ENCODE results near the gene CAMTA1.

CAMTA1 gene

DNA sequence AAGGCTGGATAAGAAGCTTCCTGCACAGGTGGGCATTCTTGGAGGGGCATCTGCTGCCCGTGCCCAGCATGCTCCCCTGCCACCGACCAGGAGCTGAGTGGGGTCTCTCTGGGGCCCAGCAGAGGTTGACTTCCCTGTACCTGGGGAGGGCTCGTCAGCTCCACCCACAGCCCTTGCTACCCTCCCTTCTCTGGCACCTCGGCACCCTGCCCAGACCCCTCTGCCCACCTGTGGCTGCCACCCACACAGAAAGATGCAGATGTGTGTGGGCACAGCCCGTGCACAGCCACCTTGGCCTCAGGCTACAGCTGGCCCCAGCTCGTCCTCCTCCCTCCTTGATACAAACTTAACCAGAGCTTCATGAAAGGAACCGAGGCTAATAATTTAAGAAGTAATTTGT lies 744.7 kb downstream of the CAMTA1 start:
- DNase-seq (ENCODE audit: low read depth, low spot score), result no peak

DNA sequence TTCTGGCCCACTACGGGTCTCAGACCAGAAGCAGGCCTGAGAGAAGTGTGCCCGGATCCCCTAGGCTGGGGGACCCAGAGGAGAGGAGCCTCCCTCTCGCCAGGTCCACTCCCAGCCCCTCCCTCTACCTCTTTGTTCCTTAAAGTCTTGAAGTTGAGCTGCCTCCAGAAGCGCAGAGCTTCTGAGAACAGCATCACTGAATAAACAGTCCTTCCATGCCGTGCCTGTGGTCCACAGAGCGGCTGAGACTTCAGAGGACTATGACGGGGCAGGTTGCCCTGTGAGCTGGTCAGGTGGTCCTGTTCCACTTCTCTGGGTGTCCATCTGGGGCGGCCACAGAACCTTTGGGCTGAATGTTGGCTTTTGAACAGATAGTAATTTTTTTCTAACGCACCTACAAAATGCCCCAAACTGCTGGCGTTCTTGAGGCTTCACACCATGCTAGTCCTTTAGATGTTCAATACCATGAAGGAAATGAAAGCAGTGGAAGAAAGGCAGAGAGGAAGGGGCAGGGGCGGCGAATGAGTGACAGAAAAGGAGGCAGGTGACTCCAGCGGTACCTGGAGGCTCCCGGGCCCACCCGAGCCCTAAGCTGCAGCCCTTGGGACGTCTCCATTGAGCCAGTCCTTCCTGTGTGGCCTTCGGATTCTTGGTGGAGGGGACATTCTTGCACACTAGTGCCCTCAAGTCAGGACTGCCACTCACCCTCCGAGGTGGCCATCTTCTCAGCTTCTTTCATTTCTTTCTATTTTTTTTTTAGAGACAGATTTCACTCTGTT lies 746.5 kb downstream of the CAMTA1 start:
- no peak for DNase-seq (ENCODE audit: low read depth, low spot score)

DNA sequence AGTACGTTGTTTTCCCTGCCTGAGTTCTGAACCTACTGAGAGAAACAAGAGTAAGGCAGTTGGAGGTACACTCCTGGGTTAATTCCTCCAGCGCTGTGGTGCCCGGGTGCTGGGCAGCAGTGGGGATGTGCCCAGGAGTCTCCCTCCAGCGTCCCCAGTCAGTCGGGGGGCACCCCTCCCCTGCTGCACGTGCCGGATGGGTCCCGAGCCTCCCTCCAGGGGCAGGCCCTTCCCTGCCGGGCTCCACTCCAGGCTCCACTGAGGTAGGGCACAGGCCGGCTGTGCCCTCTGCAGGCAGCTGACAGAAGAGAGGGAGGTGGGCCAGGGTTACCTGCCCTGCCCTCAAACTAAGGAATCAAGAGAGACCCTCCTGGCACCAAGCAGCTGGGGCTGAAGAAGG lies 747.8 kb downstream of the CAMTA1 start:
- DNase-seq (ENCODE audit: low read depth, low spot score), result no peak

DNA sequence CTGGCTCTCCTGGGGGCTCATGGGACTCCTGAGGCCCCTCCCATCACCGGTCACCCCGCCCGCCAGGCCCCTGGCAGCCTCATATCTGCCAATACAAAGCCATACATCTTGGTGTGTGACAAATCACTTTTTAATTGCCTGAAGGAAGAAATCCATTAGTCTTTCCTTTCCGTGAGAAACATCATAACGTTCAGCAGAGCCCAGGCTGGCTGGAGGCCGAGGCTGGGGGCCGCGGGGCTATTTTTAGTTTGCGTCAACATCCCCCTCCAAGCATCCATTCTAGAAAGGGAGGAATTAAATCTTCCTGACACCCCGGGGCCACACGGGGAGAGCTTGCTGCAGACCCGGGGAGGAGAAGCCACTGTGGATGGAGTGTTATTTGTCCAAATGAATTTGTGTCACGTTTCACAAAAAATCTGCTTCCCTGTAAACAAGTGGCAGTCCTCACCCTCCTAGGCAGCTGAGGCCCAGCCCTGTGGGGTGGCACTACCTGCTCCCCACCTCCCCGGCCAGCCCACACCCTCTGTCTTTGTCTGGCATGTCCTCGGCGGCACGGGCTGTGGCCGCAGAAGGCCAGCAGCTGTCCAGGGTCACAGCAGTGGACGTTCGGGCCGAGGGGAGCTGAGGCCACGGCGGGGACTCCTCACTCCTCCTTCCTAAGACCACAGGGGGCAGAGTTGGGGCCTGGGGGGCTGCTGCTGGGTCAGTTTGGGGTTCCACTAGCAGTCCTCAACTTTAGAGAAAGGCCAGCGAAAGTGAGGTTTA lies 749.0 kb downstream of the CAMTA1 start:
- no peak for DNase-seq (ENCODE audit: low read depth, low spot score)

DNA sequence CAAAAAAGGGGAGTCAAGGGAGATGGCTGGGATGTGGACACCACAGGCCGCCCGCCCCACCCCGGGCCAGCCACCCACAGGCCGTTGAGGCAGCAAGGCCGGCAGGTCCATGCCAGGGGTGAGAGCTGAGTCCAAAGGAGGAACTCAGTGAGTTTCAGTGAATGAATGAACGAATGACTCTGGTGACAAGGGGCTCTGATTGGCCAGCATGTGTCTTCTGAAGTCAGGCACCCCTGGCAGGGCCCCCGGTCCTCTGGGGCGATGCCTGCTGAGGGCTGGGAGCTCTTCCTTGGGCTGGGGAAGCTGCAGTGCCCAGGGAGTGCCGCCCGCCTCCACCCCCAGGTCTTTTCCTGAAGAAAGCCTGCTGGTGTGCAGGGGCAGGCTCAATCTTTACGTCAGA lies 749.8 kb downstream of the CAMTA1 start:
- DNase-seq (ENCODE audit: low read depth, low spot score), result no peak

DNA sequence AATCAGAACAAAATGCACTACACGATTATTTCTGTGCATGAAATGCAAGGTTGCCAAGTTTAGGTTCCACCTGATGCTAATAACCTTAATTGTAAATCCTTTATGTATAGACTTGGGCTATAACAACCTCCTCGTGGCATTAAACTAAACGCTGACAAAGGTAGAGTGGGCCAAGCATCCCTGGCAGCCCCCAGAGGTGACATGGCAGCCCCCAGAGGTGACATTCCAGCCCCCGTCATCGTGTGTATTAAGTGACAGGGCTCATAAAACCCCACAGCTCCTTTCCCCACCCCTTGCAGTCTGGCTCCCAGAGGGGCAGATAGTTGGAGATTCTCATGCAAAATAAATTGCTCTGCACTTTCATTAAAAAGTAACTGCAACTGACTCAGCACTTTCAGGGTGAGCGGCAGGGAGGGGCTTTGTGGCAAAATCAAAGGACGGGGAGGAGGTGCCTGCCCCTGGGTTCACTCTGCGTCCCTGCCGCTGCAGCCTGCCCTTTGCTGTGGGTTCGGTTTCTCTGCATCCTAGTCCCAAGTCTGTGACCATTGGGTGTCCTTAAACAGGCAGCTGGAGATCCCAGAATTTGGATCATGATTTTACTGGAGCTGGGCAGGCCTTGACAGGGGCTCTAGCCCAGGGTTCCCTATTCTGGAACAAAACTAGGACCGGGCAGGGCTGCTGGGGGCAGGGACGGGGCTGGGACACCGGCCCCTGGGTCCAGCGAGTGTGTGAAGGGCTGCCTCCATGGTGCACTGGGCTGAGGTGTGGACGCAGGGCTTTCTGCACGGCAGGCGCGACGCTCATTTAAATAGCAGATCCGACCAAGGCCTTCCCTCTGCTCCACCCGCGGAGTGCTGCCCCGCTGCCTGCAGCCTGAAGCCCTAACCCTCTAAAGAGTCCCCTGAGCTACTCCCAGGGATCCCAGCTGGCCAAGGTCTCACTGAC lies 751.0 kb downstream of the CAMTA1 start:
- DNase-seq (ENCODE audit: low read depth, low spot score), result no peak

DNA sequence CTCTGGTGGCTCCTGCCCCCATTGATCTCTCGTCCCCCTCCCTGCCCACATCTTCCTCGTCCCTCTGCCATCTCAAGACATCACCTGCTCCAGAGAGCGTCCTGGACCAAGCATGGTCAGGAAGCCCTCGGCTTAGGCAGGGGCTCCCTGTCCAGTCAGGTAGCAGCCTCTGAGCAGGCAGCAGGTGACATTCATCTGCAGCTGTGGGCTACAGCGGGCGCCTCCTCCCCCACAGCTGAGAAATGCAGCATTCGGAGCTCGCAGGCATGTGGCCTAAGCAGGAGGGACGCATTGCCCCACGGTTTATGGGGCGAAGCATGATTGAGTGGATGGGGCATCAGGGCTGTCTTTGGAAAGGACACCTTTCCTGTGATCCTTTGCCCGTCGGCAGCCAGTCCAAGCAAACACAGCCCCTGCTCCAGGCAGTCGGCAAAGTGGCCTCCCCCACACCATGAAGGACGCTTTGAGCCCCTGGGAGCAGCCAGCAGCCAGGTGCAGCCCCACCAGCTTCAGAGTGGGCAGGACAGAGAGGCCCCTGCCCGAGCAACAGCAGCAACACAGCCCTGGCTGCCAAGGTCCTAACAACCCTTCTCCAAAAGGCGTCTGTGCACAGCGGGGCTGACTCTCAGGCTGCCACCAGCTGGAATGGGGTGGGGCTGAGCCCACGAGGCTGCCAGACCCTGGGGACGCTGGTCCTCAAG lies 751.8 kb downstream of the CAMTA1 start:
- DNase-seq (ENCODE audit: low read depth, low spot score), result no peak

DNA sequence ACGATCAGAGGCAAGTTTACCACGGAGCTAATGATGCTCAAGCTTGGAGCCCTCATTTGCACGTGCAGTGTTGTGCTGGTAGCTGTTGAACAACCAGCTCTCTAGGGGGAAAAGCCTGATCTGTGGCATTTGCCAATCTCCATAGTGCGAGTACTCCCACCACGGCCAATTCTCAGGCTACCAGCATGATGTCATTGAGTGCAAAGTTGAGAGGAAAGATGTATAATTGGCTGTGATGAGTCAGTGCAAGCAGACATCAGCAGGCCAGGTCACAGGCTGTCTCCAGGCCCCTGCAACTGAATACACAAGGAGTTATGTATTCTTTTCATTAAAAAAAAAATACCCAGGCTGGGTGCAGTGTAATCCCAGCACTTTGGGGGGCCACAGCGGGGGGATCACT lies 752.8 kb downstream of the CAMTA1 start:
- DNase-seq (ENCODE audit: low read depth, low spot score), result peak; percentile 43

DNA sequence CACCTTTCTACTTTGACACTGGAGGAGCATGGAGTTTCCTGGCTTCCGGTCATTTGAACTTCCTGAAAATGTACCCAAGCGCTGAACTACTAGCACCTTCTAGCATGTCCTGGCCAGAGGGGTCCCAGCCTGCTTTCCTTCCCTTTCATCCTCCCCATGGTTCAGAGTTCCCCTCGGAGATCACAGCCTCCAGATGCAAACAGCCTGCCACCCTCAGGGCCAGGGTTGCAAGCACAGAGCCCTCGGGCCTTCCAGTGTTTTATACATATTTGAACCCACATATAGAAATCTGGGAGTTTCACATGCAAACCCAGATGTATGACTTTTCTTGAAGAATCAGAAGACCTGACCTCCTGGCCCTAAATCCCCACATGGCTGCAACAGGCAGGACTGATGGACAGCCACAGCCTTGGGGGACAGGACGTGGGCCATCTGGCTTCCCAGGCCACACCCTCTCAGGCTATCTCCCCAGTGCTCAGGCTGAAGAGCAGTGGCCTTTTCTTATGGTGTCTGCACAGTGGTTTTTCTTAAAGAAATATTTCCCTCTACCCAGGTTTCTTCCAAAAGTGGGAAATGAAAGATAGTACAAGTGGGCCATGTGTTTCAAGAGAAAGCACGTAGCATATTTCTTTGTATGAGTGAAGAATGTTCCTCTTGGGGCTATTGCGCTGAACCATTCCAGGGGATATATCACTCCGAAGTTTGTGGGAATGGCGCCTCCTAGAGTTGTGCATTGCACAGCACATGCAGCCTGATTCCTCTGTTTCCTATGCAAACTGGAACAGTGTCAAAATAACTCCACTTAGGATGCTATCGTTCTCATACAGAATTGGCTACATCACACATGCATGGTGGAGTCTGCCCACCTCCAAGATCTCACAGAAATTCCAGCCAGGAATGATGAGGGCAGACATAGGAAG lies 753.9 kb downstream of the CAMTA1 start:
- no peak for DNase-seq (ENCODE audit: low read depth, low spot score)

DNA sequence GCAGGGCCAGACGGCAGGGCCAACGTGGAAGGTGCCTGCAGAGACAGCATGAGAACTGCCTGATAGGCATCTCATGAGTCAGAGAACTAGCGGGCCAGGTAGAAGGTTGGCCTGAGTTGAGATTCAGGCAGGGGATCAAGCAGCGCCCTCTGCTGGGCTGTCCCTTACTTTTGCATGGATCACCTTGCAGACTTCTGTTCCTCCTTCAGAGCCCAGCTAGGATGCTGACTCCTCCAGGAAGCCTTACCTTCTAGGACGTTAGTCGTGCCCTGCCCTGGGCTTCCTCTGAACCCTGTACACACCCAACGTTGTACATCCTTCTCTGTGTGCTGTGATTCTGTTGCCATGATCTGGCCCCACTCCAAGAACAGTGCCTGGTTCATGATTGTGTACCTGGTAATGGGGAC lies 754.5 kb downstream of the CAMTA1 start:
- no peak for DNase-seq (ENCODE audit: low read depth, low spot score)

DNA sequence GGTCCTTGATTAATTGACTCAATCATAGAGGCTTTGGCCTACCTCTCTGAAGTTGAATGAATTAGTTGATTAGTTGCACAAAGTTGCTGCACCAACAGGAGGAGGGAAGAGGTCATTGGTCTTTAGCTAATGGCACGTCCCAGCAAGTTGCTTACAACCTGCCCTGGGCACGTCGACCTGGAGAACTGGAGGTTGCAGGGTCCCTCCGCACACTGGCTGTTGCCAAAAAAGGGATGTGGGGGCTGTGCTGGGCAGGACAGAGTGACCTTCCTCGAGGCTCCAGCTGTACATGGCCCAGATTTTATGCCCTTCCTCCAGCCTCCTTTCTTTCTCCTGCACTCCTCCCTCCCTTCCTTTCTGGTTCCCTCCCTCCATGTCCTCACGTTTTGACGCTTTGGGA lies 755.6 kb downstream of the CAMTA1 start:
- no peak for DNase-seq (ENCODE audit: low read depth, low spot score)

DNA sequence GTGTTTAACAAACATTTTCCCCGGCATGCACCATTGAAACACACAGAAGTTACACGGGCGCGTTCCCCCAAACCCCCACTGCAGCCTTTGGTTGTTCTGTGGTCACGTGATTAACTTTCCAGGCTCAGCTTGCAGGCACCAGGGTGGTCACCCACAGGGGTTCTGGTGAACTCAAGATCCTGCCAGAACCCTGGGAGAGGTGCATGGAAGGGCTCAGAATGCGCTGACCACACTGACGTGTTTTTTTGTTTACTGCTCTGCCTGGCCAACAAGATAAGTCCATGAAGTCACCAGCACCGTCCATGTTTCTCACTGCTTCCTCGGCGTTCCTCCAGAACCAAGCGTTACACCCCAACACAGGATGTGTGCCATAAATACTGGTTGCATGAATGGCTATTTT lies 756.4 kb downstream of the CAMTA1 start:
- DNase-seq (ENCODE audit: low read depth, low spot score), result no peak

DNA sequence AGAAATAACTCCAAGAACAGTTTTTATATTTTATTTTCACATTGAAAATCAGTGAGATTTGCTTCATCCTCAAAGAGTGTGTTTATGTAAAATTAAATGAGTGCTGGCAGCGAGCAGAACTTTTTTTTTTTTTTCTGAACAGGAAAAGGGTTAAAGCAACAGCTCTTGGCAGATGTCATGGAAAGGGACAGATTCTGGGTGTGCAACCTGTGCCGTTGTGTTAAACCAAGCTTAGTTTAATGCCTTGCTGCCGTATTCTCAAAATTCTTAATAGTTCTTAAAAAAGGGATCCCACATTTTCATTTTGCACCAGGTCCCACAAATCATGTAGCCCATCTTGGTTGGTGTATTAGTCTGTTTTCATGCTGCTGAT lies 758.5 kb downstream of the CAMTA1 start:
- no peak for DNase-seq (ENCODE audit: low read depth, low spot score)

DNA sequence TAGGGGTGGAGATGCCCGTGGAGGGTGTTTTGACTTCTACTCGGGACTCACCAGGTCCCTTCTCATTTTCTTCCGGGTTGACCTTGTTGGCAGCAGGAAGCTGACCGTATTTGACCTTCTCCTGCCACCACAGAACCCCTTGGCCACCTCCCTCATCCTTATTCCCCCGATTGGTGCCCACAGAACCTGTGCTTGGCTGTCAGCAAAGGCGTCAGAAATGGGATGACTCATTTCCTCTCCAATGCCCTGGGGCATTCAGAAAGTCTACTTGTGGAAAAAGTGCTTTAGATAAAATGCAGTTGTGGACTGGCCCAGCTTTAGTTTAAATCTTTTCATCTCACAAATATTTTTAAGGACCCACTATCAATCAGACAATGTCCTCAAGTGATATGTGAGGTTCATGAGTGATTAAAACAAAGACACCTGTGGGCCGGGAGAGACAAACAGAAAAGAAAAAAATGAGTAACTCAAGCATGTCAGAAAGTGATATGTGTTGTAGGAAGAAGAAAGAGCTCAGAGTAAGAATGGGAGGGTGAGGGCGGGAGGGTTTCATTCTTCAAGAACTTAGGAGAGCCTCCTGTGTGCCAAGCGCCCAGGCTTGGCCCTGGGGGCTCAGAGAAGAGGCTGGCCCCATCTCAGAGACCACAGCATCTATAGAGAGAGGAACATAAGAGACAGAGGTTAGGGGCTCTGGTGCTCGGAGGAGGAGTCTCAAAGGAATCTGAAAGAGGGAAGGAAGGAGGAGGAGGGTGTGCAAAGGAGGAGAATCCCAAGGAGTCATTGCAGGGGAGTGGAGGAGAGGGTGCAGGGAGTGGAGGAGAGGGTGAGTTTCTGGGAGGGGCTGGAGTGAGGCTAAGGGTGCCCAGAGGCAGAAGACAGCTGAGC lies 764.3 kb downstream of the CAMTA1 start:
- peak; percentile 57 for DNase-seq (ENCODE audit: low read depth, low spot score)

DNA sequence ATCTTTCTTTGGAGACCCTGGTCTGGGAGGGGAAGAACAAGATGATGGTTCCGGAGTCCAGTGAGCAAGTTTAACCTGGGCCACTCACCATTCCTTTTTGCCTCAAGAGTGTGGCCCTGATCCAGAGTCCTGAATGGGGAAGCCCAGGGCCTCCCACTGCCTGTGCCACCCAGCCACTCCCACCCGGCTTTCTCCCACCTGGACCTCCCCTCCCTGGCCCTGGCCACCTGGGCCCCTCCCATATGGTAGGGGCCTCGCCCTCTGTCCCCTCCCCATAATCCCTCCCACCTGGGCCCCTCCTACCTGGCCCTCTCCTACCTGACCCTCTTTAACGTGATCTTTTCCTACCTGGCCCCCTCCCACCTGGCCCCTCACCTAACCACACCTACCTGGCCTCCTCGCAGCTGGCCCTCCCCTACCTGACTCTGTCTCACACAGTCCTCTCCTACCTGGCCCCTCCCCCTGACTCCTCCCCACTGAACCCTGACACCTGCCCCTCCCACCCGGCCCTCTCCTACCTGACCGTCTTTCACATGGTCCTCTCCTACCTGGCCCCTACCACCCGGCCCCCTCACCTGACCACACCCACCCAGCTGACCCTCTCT lies 765.1 kb downstream of the CAMTA1 start:
- no peak for DNase-seq (ENCODE audit: low read depth, low spot score)

DNA sequence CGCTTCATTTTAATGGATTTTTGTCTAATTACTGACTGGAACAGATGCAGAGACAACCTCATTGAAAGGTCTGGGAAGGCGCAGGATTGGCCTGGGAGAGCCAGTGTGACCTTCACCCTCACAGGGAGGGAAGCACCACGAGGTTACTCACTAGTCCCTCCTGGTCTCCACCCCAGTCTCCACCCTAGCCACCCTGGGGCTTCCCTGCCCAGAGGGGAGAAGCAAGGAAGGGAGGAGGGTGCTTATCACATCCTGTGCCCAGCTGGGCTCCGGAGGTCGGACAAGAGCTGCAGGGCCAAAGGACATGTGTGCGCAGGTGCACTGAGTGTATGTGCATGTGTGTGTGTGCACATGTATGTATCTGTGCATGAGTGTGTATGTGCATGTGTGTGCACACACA lies 765.7 kb downstream of the CAMTA1 start:
- no peak for DNase-seq (ENCODE audit: low read depth, low spot score)

DNA sequence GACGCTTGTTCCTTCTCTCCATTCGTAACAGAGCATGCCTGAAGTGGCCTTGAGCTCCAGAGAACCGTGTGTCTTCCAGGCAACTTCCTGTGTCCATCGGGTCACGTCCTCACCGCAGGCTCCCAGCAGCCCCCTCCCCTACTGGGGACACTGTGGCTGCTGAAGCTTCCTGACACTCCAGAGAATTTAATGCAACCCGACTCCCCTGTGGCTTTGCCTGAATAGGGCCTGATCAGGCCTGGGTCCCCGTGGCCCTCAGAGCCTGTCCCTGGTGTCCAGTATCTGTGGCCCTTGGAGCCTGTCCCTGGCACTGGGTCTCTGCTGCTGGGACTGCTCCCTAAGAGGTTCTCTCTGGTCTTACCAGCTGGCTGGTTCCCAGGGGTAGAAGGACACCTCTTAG lies 766.2 kb downstream of the CAMTA1 start:
- no peak for DNase-seq (ENCODE audit: low read depth, low spot score)

DNA sequence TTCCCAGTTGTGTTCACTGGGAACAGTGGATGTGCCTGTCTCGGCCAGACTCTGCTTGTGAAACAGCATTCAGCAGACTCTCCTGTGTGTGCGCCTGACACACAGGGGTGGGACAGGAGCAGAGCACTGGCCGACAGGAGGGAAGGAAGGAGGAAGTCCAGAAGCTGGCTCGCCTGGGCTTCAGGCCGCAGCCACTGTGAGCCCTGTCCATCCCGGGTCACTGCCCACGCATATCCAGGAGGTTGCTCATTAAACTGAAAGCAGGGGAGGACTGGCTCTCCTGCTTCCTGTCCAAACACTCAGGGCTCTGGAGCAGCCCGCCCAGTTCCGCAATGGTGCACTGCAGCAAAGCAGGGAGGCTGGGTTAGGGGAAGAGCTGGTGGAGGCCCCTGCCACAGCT lies 767.1 kb downstream of the CAMTA1 start:
- DNase-seq (ENCODE audit: low read depth, low spot score), result no peak

DNA sequence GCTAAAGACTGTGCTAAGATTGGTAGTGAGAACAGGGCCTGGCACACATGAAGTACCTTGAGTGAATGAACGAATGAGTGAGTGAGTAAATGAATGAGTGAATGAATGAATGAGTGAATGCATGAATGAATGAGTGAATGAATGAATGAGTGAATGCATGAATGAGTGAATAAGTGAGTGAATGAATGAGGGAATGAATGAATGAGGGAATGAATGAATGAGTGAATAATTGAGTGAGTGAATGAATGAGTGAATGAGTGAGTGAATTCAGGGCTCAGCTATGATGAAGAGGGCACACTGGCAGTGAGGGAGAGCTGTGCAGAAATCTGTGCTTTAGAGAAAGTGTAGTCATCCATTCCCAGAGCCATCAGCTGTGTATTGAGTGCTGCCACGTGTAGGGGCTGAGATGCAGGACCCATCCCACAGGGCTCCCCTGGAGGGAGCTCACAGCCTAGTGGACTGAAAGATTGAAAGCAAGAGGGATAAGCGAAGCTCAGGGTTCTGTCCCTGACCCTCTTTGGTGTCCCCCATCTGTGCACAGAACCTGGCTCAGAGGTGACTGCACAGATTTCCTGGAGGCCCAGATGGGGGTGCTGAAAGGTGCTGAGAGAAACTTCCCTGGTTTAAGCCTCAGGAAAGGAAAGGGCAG lies 767.9 kb downstream of the CAMTA1 start:
- no peak for DNase-seq (ENCODE audit: low read depth, low spot score)

Measured in smooth muscle cell of the brain vasculature (primary cell).